HG03108 (cell line): Measurements from ENCODE around the gene TEX38.
"Not testable (repeated sequence)": the region's sequence is repeated elsewhere in the genome, so short reads cannot be mapped to it uniquely, and the experiment has no call there.

Experiments used
- ATAC-seq: cut with Tn5 transposase; IDR thresholded peaks from one replicate; pipeline ENCODE4 v1.9.1; 2021; ENCODE audit warnings: moderate library complexity; ENCODE audit not compliant: unreplicated experiment

The TEX38 gene

DNA sequence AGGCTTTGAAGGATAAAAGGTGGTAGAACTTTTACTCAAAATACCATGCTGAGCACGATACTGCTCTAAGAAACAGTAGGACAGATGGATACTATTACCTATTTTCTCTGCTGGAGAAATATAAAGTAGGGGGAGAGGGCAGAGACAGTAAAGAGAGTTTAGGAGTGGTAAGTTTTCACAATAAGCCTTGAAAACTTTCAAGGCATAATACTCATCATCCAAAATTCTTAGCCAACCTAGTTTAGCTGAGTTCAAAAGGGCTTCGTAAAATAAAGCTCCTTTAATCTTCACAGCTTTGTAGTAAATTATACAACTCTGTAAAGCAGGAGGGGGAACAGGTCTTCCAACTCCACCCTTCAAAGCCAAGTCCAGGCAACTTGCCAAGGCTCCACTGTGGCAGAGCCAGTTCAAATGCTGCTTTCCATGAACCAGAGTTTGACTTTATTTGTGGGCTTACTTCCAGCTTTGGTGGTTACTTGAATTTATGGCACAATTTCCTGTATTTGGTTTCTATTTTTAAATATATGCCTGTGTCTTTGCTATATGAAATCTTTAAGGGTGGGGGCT lies 15.5 kb downstream of the TEX38 start:
- no peak for ATAC-seq

DNA sequence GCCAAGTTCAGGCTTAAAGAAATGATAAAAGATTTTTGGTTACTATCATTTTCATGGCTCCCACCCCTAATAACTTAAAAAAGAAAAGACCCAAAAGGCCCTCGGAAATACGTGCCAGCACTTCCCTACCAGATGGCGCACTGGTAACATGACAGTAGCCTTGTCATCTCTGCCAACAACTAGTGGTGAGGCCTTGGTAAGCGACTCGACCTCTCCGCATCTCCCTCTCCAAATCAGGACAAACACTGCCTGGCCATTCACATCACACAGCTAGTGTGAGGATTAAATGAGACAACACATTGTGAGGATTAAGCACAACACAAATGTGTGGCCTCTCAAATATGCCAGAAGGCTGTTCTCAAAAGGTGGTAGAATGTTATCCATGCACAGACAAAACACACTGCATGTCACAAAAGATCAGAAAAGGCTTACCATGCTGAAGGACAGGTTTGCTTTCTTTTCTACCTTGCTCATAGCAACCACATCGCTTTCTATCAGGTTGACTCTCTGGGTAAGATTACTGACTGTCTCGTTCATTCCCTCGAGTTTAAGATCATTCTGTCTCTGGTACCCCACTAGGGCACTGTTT lies 16.4 kb downstream of the TEX38 start:
- ATAC-seq, result no peak

DNA sequence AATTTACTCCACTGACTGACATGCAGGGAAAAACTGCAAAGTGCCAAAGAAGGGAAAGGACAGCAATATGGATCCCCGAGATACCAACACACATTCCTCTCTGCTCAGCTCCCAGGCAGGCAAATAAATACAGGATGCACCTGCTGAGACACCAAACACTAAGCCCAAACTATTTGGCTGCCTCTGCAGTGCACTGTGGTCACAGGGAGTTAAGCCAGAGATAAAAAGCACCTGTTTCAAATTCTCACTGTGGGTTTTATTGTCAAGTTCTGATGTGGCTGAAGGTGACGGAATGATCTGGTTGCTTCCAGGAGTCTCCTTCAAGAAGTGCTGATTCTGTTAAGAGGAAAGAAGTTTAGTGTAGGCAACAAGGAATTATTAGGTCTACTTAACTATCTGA lies 17.7 kb downstream of the TEX38 start:
- no peak for ATAC-seq

DNA sequence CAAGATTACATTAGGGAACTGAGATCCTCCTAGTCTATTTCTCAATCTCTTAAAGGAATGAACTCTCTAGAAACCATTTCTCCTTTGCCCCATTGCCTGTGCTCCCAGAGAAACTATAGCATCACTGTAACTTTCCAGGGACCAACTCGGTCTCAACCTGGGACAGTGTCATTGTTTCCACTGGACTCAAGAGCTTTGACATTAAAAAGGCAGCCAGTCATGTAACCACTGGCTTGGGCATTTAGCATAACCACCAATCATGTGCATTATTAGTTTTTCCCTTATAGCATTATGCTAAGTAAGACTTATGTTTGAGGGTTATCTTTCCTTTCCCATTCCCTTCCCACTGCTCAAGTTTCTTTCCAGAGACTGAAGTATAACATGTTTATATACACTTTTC lies 18.2 kb downstream of the TEX38 start:
- ATAC-seq, result no peak

DNA sequence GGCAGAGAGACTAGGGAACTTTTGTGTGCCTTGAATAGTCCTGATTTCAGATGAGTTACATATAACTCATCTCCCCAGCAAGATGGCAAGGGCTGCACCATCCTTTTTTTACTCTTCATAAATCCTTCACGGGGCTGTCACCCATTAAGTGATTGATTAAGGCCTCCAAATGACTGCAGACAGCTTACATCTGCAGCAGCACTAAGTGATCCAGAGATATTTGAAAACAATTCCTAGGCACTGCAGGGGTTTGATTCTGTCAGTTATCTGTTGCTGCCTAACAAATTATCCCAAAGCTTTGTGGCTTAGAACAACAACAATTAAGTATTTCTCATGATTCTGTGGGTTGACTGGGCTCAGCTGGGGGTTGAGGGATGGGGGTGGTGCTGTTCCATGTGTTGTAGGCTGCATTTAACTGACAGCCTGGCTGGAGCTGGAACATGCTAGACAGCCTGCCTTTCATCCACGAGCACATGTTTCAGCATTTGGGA lies 19.3 kb downstream of the TEX38 start:
- no peak for ATAC-seq

DNA sequence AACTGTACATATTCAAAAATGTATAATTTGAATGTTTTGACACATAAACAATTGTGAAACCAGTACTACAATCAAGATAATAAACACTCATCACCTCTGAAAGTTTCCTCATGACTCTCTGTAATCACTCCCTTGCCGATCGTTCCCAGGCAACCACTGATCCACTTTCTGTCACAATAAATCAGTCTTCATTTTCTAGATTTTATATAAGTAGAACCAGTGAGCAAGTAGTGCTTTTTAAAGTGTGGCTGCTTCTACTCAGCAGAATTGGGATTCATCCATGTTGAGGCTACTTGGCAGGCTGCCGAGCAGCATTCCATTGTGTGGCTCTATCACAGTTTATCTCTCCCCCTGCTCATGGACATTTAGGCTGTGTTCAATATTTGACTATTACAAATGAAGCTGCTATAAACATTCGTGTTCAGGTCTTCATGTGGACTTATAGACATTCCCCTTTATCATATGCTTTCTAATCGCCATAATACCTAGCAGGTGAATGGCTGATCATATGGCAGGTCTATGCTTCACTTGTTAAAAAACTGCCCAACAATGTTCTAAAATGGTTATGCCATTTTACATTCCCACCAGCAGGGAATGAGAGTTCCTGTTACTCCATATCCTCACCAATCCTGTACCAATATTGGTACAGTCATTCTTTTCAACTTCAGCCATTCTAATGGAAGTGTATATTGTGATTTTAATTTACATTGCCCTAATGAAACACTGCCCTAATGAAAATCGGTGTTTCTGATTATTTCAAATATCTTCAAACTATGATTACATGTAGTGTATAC lies 20.5 kb downstream of the TEX38 start:
- no peak for ATAC-seq

DNA sequence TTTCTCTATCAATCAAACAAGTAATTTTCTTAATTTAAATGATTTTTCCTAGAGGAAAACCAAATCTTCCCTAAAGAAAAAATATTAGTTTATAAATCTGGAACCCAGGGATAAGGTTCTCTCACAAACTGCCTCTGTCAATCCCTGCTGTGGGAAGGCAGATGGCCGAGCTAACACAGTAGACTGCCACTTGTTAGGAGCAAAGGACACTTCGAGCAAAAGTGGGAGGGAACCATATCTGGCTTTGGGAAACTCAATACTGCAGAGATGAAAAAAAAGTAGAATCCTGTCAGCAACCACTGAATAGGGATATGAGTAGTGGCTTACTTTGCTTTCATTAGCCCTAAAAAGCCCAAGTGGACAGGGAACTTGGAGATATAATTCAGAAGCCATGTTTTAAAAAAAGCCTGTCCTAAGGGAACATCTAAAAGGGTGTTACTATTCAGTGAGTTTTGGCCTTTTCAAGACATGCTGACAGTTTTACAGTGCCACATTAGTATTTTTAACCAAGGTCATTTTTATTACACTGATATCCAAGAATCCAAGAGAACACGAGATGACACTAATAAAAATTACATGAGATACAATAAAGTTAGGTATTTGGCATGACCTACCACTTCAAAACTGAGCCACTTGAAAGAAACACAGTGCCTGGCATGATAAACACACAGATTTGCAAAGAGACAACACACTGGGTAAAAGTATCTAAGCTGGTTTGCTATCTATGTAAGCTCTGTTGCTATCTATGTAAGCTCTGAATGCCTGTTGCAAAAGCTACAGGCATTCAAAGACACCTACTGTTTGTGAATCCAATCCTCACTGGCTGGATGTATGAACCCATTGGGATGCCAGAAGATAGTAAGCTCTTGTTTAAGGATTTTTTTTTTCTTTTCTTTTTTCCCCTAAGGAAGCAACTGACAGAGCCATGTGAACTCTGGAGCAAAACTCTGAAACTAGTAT lies 21.4 kb downstream of the TEX38 start:
- no peak for ATAC-seq

DNA sequence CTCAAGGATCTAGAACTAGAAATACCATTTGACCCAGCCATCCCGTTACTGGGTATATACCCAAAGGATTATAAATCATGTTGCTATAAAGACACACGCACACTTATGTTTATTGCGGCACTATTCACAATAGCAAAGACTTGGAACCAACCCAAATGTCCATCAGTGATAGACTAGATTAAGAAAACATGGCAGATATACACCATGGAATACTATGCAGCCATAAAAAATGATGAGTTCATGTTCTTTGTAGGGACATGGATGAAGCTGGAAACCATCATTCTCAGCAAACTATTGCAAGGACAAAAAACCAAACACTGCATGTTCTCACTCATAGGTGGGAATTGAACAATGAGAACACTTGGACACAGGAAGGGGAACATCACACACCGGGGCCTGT lies 23.0 kb downstream of the TEX38 start:
- not testable (repeated sequence) for ATAC-seq

DNA sequence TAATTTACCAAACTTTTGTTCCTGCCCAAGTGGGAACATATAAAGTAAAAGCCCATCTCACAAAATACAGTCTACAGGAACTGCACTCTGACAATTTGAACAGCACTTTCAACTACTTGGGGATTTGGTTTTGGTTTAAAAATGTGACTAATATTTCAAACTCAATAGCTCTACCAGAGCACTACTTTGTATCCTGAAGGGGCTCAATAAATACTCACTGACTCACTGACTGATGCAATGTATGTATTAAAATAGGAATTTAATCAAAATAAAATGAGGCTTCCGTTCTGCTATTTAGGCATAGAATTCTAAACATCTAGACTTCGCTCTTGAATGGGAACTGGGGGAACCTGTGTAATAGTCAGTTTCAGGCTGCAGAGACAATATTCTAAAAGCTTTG lies 25.4 kb downstream of the TEX38 start:
- ATAC-seq, result no peak

DNA sequence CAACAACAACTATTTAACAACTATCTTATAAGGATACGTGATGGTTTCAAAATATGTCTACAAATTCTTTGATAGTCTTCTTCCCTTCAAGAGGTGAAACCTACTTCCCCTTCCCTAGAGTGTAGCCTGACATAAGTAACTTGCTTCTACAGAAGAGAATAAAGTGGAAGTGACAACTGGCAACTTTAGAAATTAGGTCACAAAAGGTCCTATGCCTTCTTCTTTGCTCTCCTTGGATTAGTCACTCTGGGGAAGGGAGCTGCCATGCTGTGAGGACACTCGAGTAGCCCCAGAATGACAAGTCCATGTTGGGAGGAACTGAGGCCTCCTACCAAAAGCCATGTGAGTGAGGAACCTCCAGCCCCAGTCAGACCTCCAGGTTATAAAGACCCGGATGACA lies 28.0 kb downstream of the TEX38 start:
- ATAC-seq, result no peak

DNA sequence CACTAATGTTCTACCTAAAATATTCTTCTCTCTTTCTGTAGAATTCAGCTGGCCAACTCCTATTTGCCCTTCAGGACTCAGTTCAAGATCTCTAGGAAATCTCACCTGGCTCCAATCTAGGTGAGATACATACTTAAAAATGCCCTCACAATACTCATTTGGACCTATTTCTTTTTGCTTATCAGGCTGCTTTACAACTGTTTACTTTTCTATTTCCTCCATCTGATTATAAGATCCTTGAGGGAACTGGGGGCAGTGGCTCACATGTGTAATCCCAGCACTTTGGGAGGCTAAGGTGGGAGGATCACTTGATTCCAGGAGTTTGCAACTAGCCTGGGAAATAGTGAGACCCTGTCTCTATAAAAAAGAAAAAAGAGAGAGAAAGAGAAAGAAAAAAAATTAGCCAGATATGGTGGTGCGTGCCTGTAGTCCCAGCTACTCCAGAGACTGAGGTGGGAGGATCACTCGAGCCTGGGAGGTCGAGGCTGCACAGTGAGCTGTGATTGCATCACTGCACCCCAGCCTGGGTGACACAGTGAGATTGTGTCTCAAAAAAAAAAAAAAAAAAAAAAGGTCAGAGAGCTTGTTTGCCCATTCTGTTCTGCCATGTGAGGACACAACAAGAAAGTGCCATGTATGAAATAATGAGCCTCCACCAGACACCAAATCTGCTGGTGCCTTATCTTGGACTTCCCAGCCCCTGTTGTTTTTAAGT lies 32.4 kb downstream of the TEX38 start:
- no peak for ATAC-seq

DNA sequence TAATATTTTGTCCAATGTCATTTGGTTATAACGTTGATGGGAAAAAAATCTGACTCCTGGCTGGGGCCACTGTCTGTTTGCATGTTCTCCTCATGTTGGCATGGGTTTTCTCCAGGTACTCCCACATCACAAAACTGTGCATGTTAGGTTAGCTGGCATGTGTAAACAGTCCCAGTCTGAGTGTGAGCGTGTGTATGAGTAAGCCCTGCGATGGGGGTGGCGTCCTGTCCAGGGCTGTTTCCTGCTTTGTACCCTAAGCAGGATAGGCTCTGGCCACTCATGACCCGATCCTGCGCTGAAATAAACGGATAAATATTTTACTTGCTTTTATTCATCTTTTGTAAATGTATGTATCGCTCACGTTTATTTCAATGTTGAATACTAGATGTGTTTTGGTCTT lies 33.8 kb downstream of the TEX38 start:
- no peak for ATAC-seq

DNA sequence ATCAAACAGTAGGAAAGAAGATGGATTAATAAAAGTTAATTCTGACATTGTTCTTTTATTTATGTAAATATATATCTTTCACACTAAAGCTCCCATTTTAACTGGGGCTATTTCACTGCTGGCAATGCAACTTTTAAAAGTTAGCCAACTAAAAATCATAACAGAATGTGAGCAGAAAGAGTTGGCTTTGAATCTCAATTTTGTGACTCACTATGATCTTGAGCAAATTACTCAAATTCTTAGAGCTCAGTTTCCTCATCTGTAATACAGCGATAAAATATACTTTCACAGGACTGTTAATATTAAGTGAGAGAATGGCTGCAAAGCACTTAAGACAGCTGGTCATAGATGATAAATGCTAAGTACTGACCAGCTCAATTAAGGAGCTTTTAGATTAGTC lies 36.5 kb downstream of the TEX38 start:
- no peak for ATAC-seq

DNA sequence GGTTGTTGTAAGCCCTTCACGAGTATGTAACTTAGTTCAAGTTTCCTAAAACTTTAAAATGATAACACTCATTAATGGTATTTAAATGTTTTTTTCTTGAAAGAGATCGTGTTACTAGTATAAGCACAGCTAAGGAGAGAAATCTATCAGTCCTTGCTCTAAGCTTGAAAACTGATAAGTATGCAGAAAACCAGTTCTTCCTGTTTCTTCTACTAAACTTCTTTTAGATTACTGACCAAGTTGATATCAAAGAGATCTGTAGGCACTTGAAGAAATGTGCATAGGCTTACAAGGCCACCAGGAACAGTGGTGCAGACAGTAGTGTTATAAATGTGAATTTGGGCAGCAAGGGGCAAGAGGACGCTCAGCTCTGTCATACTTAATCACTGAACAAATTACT lies 43.3 kb downstream of the TEX38 start:
- ATAC-seq, result no peak

DNA sequence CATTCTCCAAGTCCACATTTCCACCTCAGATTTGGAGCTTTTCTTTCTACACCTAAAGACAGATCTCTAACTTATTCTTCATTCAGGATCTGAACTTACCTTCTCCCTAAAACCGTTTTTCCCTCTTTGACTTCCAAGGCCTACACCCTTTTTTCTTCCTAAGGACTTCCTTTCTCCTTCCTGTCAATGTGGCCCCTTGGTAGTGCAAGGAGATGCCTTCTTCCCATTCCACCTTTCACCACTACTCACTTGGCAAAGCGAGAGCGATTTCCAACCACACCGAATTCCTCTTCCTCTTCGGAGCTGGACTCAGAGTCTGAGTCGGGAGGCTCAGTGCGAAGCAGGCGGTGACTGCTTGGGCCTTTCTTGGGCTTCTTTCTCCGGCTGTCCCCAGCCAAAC lies 46.0 kb downstream of the TEX38 start:
- no peak for ATAC-seq

DNA sequence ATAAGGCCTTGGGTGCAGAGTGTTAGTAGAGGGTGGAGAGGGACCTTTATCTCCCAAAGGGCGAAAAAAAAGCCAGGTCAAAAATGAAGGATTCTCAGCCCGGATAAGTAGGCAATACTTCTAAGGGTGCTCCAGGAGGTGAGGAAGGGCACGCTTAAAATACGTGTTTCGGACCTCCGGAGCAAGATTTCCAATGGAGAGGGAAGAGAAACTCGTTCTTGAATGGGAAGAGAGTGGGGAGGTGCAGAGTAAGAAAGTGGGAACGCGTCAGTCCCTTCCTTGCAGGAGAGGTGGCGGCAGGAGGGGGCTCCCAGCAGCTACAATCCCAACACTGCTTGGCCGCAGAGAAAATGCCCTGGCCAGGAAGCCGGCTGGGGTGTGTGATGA lies 46.7 kb downstream of the TEX38 start:
- ATAC-seq, result no peak

DNA sequence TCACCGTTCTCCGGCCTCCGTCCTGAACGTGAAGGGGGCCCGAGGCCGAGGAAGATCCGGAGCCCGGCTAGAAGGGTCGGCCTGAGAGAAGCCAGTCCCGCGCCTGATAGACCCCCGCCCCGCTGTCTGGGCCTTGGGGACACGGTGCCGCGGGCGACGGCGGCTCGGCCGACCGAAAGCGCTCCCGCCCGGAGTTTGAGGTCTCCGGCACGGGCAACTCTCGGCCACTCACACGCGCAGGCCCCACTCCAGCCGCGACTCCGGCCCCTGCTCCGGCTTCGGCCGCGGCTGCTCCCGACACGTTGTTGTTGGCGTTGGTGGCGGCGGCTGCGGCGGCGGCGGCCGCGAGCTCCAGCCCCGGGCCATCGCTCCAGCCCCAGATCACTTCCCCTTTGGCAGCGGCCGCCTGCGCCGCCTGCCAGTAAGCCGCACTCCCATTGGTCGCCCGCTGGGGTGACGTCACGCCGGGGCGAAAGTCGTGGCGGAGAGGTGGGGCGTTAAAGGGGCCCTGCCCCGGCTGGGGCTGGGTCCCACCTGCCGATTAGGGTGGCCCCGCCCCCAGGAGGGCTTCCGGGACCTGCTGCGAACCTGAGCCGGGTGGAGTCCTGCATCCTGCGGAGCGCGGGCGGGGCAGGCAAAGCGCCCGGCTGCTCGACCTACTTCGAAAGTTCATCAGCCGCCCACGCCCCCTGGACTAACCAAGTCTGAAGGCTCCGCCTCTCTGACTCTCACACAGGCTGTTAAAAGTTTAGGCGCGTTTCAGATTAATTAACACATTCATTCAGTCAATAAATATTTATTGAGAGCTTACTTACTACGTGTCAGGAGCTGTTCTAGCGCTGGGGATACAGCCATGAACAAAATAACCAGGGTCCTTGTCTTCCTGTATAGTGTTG lies 47.3 kb downstream of the TEX38 start, which contains the start of gene EFCAB14:
Gene EFCAB14 (minus strand): TSS at position 388 of the 896 bp plus-strand sequence. CDS start 1,027 bp downstream, outside the sequence.
- ATAC-seq, result peak; percentile 98

DNA sequence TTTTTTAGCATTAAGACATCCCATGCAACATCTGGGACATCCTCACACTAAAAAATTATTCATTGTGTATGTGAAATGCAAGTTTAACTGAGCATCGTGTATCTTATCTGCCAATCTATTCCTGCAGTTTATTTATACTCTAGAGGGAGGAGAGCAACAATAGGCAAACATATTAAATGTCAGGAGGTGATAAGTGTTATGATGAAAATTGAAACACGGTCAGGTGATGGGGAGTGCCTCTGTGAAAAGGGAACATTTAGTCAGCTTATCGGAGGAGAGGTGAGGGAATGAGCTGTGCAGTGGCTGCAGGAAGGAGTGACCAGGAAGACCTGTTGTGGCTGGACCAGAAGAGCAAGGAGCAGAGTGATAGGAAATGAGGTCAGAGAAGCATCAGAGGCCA lies 48.0 kb downstream of the TEX38 start:
- no peak for ATAC-seq

DNA sequence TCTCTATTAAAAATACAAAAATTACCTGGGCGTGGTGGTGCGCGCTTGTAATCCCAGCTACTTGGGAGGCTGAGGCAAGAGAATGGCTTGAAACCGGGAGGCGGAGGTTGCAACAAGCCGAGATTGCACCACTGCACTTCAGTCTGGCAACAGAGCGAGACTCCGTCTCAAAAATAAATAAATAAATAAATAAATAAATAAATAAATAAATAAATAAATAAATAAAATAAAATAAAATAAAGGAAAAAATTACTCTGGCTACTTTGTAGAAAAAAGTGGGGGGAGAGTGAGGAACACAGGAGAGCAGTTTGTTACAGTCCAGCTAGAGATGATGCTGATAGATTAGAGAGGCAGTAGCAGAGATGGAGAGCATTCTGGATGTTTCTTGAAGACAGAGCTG lies 48.7 kb downstream of the TEX38 start:
- not testable (repeated sequence) for ATAC-seq
